Measurements from ENCODE around the gene CDH13. TPM values are rescaled to one million over a fixed set of nuclear protein-coding genes. Genes with fewer than 3 reads are reported as not detected.

The CDH13 gene
- total and polyA plus RNA-seq, 2 of the 8 experiments (the other 6 are each of a cell fraction or from before 2014, with no cell fraction given) = 2.3 to 2.4 TPM

GRCh38 chr16:83727018-83727417 lies 1100.2 kb downstream of the CDH13 start:
- H3K27me3 ChIP-seq (replicated peaks in 1 of 4; ENCODE audit: control insufficient read depth in 3 of 4, extremely low read depth in 1 of 4, insufficient read depth in 3 of 4, low read length in 3 of 4) = no peaks in the 10 kb centered on the region
- H3K4me3 ChIP-seq (ENCODE audit: extremely low read depth in 1 of 4, insufficient read depth in 2 of 4, low read depth in 3 of 4, low read length in 4 of 4) = no peak overlapping the region
- H3K79me2 ChIP-seq (ENCODE audit: control insufficient read depth in 1 of 2, insufficient read depth in 2 of 2, low read length in 2 of 2) = no peaks in the 10 kb centered on the region
- no peaks in the 10 kb centered on the region for H3K79me1 ChIP-seq (ENCODE audit: low read depth, low read length)
- no peak overlapping the region for H2BK120ac ChIP-seq (replicated peaks; ENCODE audit: low read depth, low read length)
- peaks cover 0 to 2% (median 0%) of the 10 kb centered on the region in 4 experiments; a peak in 1 of 7 replicates for H3K4me1 ChIP-seq (replicated peaks in 1 of 4; ENCODE audit: control insufficient read depth in 3 of 4, insufficient read depth in 4 of 4, low read length in 3 of 4)
- no peaks in the 10 kb centered on the region for H3K9me3 ChIP-seq (ENCODE audit: insufficient read depth in 2 of 2, low read depth in 1 of 2, low read length in 1 of 2)
- POLR2A ChIA-PET (ENCODE audit: partially characterized antibody) = no interaction called here
- no peak overlapping the region for H4K8ac ChIP-seq (ENCODE audit: extremely low read depth, insufficient read depth, low read length)
- CTCF ChIA-PET (ENCODE audit: partially characterized antibody) = interaction anchor here (0.6 to 1.0 kb wide), 2 partner anchors 39 to 310 kb away, joined by 3 read pairs; no protein-coding TSS in a partner anchor
- H3K4me2 ChIP-seq (ENCODE audit: insufficient read depth in 1 of 2, low read depth in 2 of 2, low read length in 2 of 2) = no peak overlapping the region
- no peak overlapping the region for H2BK12ac ChIP-seq (ENCODE audit: low read depth, low read length)
- 91% methylated on average over 10 of the region's 10 CpGs; no CpG with 5 or more reads in 1 of the 2 experiments for WGBS, 2 experiments (ENCODE audit: extremely low coverage in 1 of 2, insufficient coverage in 1 of 2, insufficient read length in 1 of 2, insufficient replicate concordance in 2 of 2, low coverage in 1 of 2, low lambda C conversion rate in 2 of 2, missing lambda C conversion rate in 1 of 2)
- FAIRE-seq (no peak), DNase-seq (ENCODE audit: low read depth in 1 of 2, low spot score in 2 of 2) (no peak)
- H3K4ac ChIP-seq (replicated peaks; ENCODE audit: insufficient read length, low read depth, low read length) = no peak overlapping the region
- H2BK5ac ChIP-seq (ENCODE audit: low read depth, low read length) = no peak overlapping the region
- peaks cover 2% of the 10 kb centered on the region; the same call in 1 of the 2 replicates for H3K23me2 ChIP-seq (ENCODE audit: low read depth, low read length)
- H2AK5ac ChIP-seq (ENCODE audit: low read depth, low read length) = no peak overlapping the region
- H4K20me1 ChIP-seq (replicated peaks in 1 of 2; ENCODE audit: control insufficient read depth in 1 of 2, insufficient read depth in 2 of 2, low read length in 2 of 2) = no peaks in the 10 kb centered on the region
- no peak overlapping the region for H3K18ac ChIP-seq (ENCODE audit: extremely low read depth, low read length)
- no peak overlapping the region for H3K27ac ChIP-seq (ENCODE audit: low read depth, low read length)
- H3K9ac ChIP-seq (replicated peaks in 1 of 4; ENCODE audit: extremely low read depth in 1 of 4, low read depth in 3 of 4, low read length in 3 of 4) = no peak overlapping the region
- H2BK15ac ChIP-seq (ENCODE audit: low read length) = no peak overlapping the region
- no peak overlapping the region for H3K23ac ChIP-seq (ENCODE audit: insufficient read length)
- H3K14ac ChIP-seq (ENCODE audit: insufficient read length) = no peak overlapping the region
- H2AFZ ChIP-seq (ENCODE audit: low read length) = no peak overlapping the region
- no peak overlapping the region for H2BK20ac ChIP-seq (ENCODE audit: low read length)
- TF ChIP-seq RFX5 (IDR thresholded peaks at IDR 0.05; ENCODE audit: borderline replicate concordance, low read depth, low read length) = no peak
- H4K5ac ChIP-seq (ENCODE audit: insufficient read length, low read depth, low read length) = no peak overlapping the region
- no peaks in the 10 kb centered on the region for H3K36me3 ChIP-seq (ENCODE audit: control insufficient read depth in 2 of 4, insufficient read depth in 4 of 4, low read length in 3 of 4)
- H4K91ac ChIP-seq (replicated peaks; ENCODE audit: insufficient read length, low read length) = no peak overlapping the region
- no peak overlapping the region for H3K56ac ChIP-seq (replicated peaks; ENCODE audit: insufficient read length, low read depth, low read length)
